B cell (primary cell): Measurements from ENCODE around the gene TUT1. TPM values are rescaled to one million over a fixed set of nuclear protein-coding genes. Genes with fewer than 3 reads are reported as not detected.

ENCODE experiments used
- ATAC-seq: fragments of 200-7000 bp; cut with Tn5 transposase; one replicate; pipeline ENCODE4 v1.10.0; 2021; ENCODE audit warnings: low read depth, mild to moderate bottlenecking, moderate number of reproducible peaks, moderate library complexity
- CTCF ChIA-PET: fragments of 350-600 bp; sonication (Branson Sonifier 250); formaldehyde crosslinking; loops from one replicate; lab custom pipeline; 2021; ENCODE audit warnings: antibody characterized with exemption, inconsistent platforms; lab: Charles Lee
- POLR2A ChIA-PET: fragments of 350-600 bp; sonication (Branson Sonifier 250); formaldehyde crosslinking; loops from one replicate; lab custom pipeline; 2021; ENCODE audit warnings: antibody characterized with exemption; lab: Charles Lee
- DNase-seq: peaks from one replicate; pipeline ENCODE4 v3.0.0; 2013
- H2AFZ ChIP-seq: 2 replicates; pipeline ENCODE4 v1.6.1; 2012; ENCODE audit warnings: mild to moderate bottlenecking, low read depth, low read length; ENCODE audit not compliant: insufficient read depth, poor library complexity, severe bottlenecking
- H3K27ac ChIP-seq, 2 donors: 1 replicate in 1 of 2; 2 replicates in 1 of 2; pipeline ENCODE4 v1.5.1; 2012 to 2013; ENCODE audit warnings: low read length in 2 of 2, mild to moderate bottlenecking in 2 of 2, moderate library complexity in 1 of 2
- H3K27me3 ChIP-seq, 4 experiments: fragments of 200-600 bp in 1 of 4; sonication (generic) in 1 of 4; replicated peaks in 1 of 4; 1 replicate in 2 of 4; 2 replicates in 2 of 4; pipeline versions ENCODE4 v1.6.1 to v1.7.0; 2013 to 2016; ENCODE audit warnings: low read length in 3 of 4, mild to moderate bottlenecking in 2 of 4, mixed read lengths in 1 of 4, moderate library complexity in 1 of 4; ENCODE audit not compliant: insufficient read depth in 4 of 4, control insufficient read depth in 3 of 4; ENCODE audit errors: control extremely low read depth in 1 of 4
- H3K36me3 ChIP-seq, 2 experiments: replicated peaks in 1 of 2; 1 replicate in 1 of 2; 2 replicates in 1 of 2; pipeline versions ENCODE4 v1.6.1 to v1.7.1; 2013; ENCODE audit warnings: low read length in 1 of 2; ENCODE audit not compliant: insufficient read depth in 2 of 2, control insufficient read depth in 1 of 2; ENCODE audit errors: control extremely low read depth in 1 of 2, extremely low read depth in 1 of 2
- H3K4me1 ChIP-seq, 2 donors: fragments of 200-600 bp in 1 of 2; sonication (generic) in 1 of 2; 1 replicate in 1 of 2; 2 replicates in 1 of 2; pipeline versions ENCODE4 v1.5.1 to v1.6.1; 2013 to 2017; ENCODE audit warnings: low read length in 2 of 2; ENCODE audit not compliant: control insufficient read depth in 2 of 2, insufficient read depth in 2 of 2
- H3K4me2 ChIP-seq: replicated peaks from 2 replicates; pipeline ENCODE3; 2012; ENCODE audit warnings: mild to moderate bottlenecking, low read depth, low read length; ENCODE audit not compliant: poor library complexity, severe bottlenecking
- H3K4me3 ChIP-seq, 5 experiments: fragments of 200-600 bp in 1 of 5; sonication (generic) in 1 of 5; 1 replicate in 3 of 5; 2 replicates in 2 of 5; pipeline versions ENCODE4 v1.5.1 to v1.7.0; 2011 to 2016; ENCODE audit warnings: low read length in 4 of 5, mild to moderate bottlenecking in 4 of 5, low read depth in 2 of 5, control low read depth in 1 of 5, moderate library complexity in 1 of 5; ENCODE audit not compliant: insufficient read depth in 1 of 5; ENCODE audit errors: control extremely low read depth in 1 of 5, extremely low read depth in 1 of 5
- H3K79me2 ChIP-seq: fragments of 200-600 bp; sonication (generic); one replicate; pipeline ENCODE4 v1.6.0; 2016; ENCODE audit warnings: low read length; ENCODE audit not compliant: control insufficient read depth, insufficient read depth
- H3K9ac ChIP-seq: fragments of 200-600 bp; sonication (generic); 2 replicates; pipeline ENCODE4 v1.6.1; 2017; ENCODE audit warnings: mild to moderate bottlenecking, low read length, moderate library complexity
- H3K9me3 ChIP-seq, 3 donors: one replicate each; pipeline versions ENCODE4 v1.6.1 to v1.7.1; 2013; ENCODE audit warnings: low read length in 2 of 3; ENCODE audit not compliant: control insufficient read depth in 2 of 3, insufficient read depth in 1 of 3; ENCODE audit errors: control extremely low read depth in 1 of 3
- H4K20me1 ChIP-seq: 2 replicates; pipeline ENCODE4 v1.6.0; 2012; ENCODE audit warnings: mild to moderate bottlenecking, low read length; ENCODE audit not compliant: insufficient read depth, control insufficient read depth, poor library complexity, severe bottlenecking
- H3K27ac Mint-ChIP-seq: one replicate; pipeline ENCODE4 v1.8.0; 2021; ENCODE audit warnings: mixed read lengths
- H3K27me3 Mint-ChIP-seq: one replicate; pipeline ENCODE4 v1.8.0; 2021; ENCODE audit warnings: mixed read lengths
- H3K4me1 Mint-ChIP-seq: one replicate; pipeline ENCODE4 v1.8.0; 2021; ENCODE audit warnings: mixed read lengths
- H3K4me3 Mint-ChIP-seq: one replicate; pipeline ENCODE4 v1.8.0; 2021; ENCODE audit warnings: mixed read lengths
- H3K9me3 Mint-ChIP-seq: one replicate; pipeline ENCODE4 v1.8.0; 2022; ENCODE audit warnings: mixed read lengths; ENCODE audit not compliant: insufficient read depth
- CTCF ChIP-seq: fragments of 200-600 bp; IDR thresholded peaks from one replicate; pipeline ENCODE4 v1.8.0; 2022; ENCODE audit warnings: antibody characterized with exemption, mild to moderate bottlenecking
- EZH2 ChIP-seq: IDR thresholded peaks from 2 replicates; pipeline ENCODE4 v1.6.1; 2012; ENCODE audit warnings: borderline replicate concordance, low read depth, mild to moderate bottlenecking, moderate library complexity, low read length; ENCODE audit not compliant: insufficient read depth, poor library complexity, severe bottlenecking
- WGBS: methylation state at CpG from one replicate; pipeline ENCODE4 v1.1.5; 2013; ENCODE audit warnings: missing lambda C conversion rate; ENCODE audit not compliant: insufficient coverage; 5-methylcytosine and 5-hydroxymethylcytosine counted together
- intact Hi-C: fragments of 100-400 bp; cut with micrococcal nuclease; formaldehyde crosslinking; loops from one replicate; pipeline ENCODE4 v1.10.0; 2022
- polyA plus RNA-seq: library from polyadenylated mRNA; depleted of rRNA; stranded (reverse); fragments of >200 nt; gene quantifications from 2 replicates; pipeline ENCODE4 v1.2.3, GENCODE V29; 2012
- total RNA-seq, 2 donors: library from RNA; stranded (reverse); fragments of 120-200 nt in 1 of 2; gene quantifications; 1 replicate in 1 of 2; 2 replicates in 1 of 2; pipeline versions ENCODE4 v1.2.3 to v1.2.4, GENCODE V29; 2013 to 2022

TUT1 gene
- total and polyA plus RNA-seq, 2 donors (not counting 1 experiment from before 2014, with no cell fraction given): 31.1 to 47.7 TPM

GRCh38 chr11:62610814-62611704 is 19.7 kb upstream of the TUT1 start:
- H3K4me3 ChIP-seq: peak overlapping the region; percentile 70 to 84 (median 75)
- no peaks in the 10 kb centered on the region for H3K9me3 Mint-ChIP-seq
- H2AFZ ChIP-seq: peak overlapping the region; percentile 90
- H3K4me1 ChIP-seq: peaks cover 10 to 29% of the 10 kb centered on the region in 2 donors
- POLR2A ChIA-PET: interaction anchor here (0.5 to 2.7 kb wide), 7 partner anchors 10 to 230 kb away, joined by 3 to 16 read pairs (median 8); partner anchors contain the start of genes MTA2, TUT1, UBXN1 and ZBTB3
- DNase-seq (no peak), ATAC-seq (no peak)
- peak overlapping the region; percentile 99 for H3K27ac Mint-ChIP-seq
- peaks cover 67% of the 10 kb centered on the region for H3K79me2 ChIP-seq
- peak overlapping the region; percentile 97 for H3K4me3 Mint-ChIP-seq
- CTCF ChIA-PET: interaction anchor here (0.8 to 3.7 kb wide), 11 partner anchors 10 to 83 kb away, joined by 3 to 32 read pairs (median 4); partner anchors contain the start of genes B3GAT3, INTS5, MTA2 and TUT1
- H3K4me2 ChIP-seq: peak overlapping the region; percentile 90
- H3K4me1 Mint-ChIP-seq: peaks cover 28% of the 10 kb centered on the region
- peaks cover 0 to 32% of the 10 kb centered on the region in 2 experiments for H3K36me3 ChIP-seq
- H4K20me1 ChIP-seq: no peaks in the 10 kb centered on the region
- TF ChIP-seq CTCF: no peak
- no peak for TF ChIP-seq EZH2
- peak overlapping the region; percentile 76 to 96 for H3K27ac ChIP-seq
- no peaks in the 10 kb centered on the region for H3K27me3 Mint-ChIP-seq
- H3K9ac ChIP-seq: peak overlapping the region; percentile 74
- intact Hi-C loops: no loop called here
- WGBS: 73% methylated on average over 16 of the region's 28 CpGs
- no peaks in the 10 kb centered on the region for H3K9me3 ChIP-seq
- no peaks in the 10 kb centered on the region for H3K27me3 ChIP-seq
